ENCODE results near the gene CAMKMT. TPM values are rescaled to one million over a fixed set of nuclear protein-coding genes. Genes with fewer than 3 reads are reported as not detected.

CAMKMT gene
- total RNA-seq, 1 donor from 2014 or later: 5.8 TPM

- no peak for DNase-seq (ENCODE audit: low read depth)
- no peaks in the 10 kb centered on the region for H3K36me3 ChIP-seq (ENCODE audit: control insufficient read depth, insufficient read depth, low read length)
- TF ChIP-seq, protein P1, sequence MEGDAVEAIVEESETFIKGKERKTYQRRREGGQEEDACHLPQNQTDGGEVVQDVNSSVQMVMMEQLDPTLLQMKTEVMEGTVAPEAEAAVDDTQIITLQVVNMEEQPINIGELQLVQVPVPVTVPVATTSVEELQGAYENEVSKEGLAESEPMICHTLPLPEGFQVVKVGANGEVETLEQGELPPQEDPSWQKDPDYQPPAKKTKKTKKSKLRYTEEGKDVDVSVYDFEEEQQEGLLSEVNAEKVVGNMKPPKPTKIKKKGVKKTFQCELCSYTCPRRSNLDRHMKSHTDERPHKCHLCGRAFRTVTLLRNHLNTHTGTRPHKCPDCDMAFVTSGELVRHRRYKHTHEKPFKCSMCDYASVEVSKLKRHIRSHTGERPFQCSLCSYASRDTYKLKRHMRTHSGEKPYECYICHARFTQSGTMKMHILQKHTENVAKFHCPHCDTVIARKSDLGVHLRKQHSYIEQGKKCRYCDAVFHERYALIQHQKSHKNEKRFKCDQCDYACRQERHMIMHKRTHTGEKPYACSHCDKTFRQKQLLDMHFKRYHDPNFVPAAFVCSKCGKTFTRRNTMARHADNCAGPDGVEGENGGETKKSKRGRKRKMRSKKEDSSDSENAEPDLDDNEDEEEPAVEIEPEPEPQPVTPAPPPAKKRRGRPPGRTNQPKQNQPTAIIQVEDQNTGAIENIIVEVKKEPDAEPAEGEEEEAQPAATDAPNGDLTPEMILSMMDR (IDR thresholded peaks at IDR 0.05; ENCODE audit: insufficient read depth, low read length, poor library complexity, severe bottlenecking): no peak
- H3K4me3 ChIP-seq (ENCODE audit: low read depth, low read length): peak overlapping the region; percentile 86
- H3K27me3 ChIP-seq (ENCODE audit: control insufficient read depth, insufficient read depth, low read length): no peaks in the 10 kb centered on the region
Observed at GRCh38 chr2:44362207-44363015, 664 bp downstream of the CAMKMT start.

- DNase-seq (ENCODE audit: low read depth): no peak
- no peak overlapping the region for H3K4me3 ChIP-seq (ENCODE audit: low read depth, low read length)
- H3K36me3 ChIP-seq (ENCODE audit: control insufficient read depth, insufficient read depth, low read length): no peaks in the 10 kb centered on the region
- TF ChIP-seq, protein P1 (IDR thresholded peaks at IDR 0.05; ENCODE audit: insufficient read depth, low read length, poor library complexity, severe bottlenecking): no peak
- no peaks in the 10 kb centered on the region for H3K27me3 ChIP-seq (ENCODE audit: control insufficient read depth, insufficient read depth, low read length)
Observed at GRCh38 chr2:44364604-44365003, 2.9 kb downstream of the CAMKMT start.

- Histone ChIP-seq H3K36me3 (ENCODE audit: control insufficient read depth, insufficient read depth, low read length) (no peaks in the 10 kb centered on the region), H3K4me3 (ENCODE audit: low read depth, low read length) (no peak overlapping the region), H3K27me3 (ENCODE audit: control insufficient read depth, insufficient read depth, low read length) (no peaks in the 10 kb centered on the region)
- DNase-seq (ENCODE audit: low read depth): no peak
- TF ChIP-seq, protein P1 (IDR thresholded peaks at IDR 0.05; ENCODE audit: insufficient read depth, low read length, poor library complexity, severe bottlenecking): no peak
Observed at GRCh38 chr2:44367591-44367990, 5.8 kb downstream of the CAMKMT start.

- DNase-seq (ENCODE audit: low read depth): no peak
- no peak overlapping the region for H3K4me3 ChIP-seq (ENCODE audit: low read depth, low read length)
- TF ChIP-seq, protein P1 (IDR thresholded peaks at IDR 0.05; ENCODE audit: insufficient read depth, low read length, poor library complexity, severe bottlenecking): no peak
- no peaks in the 10 kb centered on the region for H3K27me3 ChIP-seq (ENCODE audit: control insufficient read depth, insufficient read depth, low read length)
- H3K36me3 ChIP-seq (ENCODE audit: control insufficient read depth, insufficient read depth, low read length): no peaks in the 10 kb centered on the region
Observed at GRCh38 chr2:44369392-44369791, 7.6 kb downstream of the CAMKMT start.

GRCh38 chr2:44371445-44371844 lies 9.7 kb downstream of the CAMKMT start:
- no peak overlapping the region for H3K4me3 ChIP-seq (ENCODE audit: low read depth, low read length)
- TF ChIP-seq, protein P1 (IDR thresholded peaks at IDR 0.05; ENCODE audit: insufficient read depth, low read length, poor library complexity, severe bottlenecking): no peak
- H3K36me3 ChIP-seq (ENCODE audit: control insufficient read depth, insufficient read depth, low read length): no peaks in the 10 kb centered on the region
- DNase-seq (ENCODE audit: low read depth): no peak
- H3K27me3 ChIP-seq (ENCODE audit: control insufficient read depth, insufficient read depth, low read length): no peaks in the 10 kb centered on the region

DNA sequence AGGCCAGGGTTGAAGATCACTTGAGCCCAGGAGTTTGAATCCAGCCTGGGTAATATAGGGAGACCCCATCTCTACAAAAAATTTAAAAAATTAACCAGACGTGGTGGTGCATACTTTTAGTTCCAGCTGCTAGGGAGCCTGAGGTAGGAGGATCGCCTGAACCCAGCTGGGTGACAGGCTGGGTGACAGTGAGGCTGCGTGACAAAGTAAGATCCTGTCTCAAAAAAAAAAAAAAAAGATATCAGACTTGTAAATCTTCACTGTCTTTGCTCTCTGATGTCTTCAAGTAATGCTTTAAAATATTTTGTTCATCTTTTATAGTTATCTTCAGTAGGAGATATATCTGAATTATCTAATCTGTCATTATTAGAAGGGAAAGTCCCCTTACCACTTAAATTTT lies 10.5 kb downstream of the CAMKMT start:
- H3K36me3 ChIP-seq (ENCODE audit: control insufficient read depth, insufficient read depth, low read length): no peaks in the 10 kb centered on the region
- no peak for DNase-seq (ENCODE audit: low read depth)
- TF ChIP-seq, protein P1 (IDR thresholded peaks at IDR 0.05; ENCODE audit: insufficient read depth, low read length, poor library complexity, severe bottlenecking): no peak

More for the DNA sequence above, 10.5 kb downstream of the CAMKMT start:
- H3K27me3 ChIP-seq (ENCODE audit: control insufficient read depth, insufficient read depth, low read length): no peaks in the 10 kb centered on the region
- H3K4me3 ChIP-seq (ENCODE audit: low read depth, low read length): no peak overlapping the region

All from kidney epithelial cell (primary cell).